Smooth muscle cell (in vitro differentiated cells): Measurements from ENCODE around the gene ATP6V0E2. TPM values are rescaled to one million over a fixed set of nuclear protein-coding genes. Genes with fewer than 3 reads are reported as not detected.

Source experiments
- DNase-seq: peaks from one replicate; lab custom pipeline; 2025; ENCODE audit not compliant: unreplicated experiment; lab: John Stamatoyannopoulos, UW
- H2AFZ ChIP-seq: fragments of 200-600 bp; sonication (generic); 2 replicates; pipeline ENCODE4 v1.6.0; 2016; ENCODE audit warnings: antibody characterized with exemption, low read depth, mild to moderate bottlenecking
- H3F3A ChIP-seq: fragments of 200-600 bp; sonication (generic); 2 replicates; pipeline ENCODE4 v1.6.0; 2017; ENCODE audit warnings: antibody characterized with exemption, low read depth
- H3K27ac ChIP-seq: fragments of 200-600 bp; sonication (generic); 2 replicates; pipeline ENCODE4 v1.5.1; 2016; ENCODE audit warnings: low read depth, mild to moderate bottlenecking
- H3K27me3 ChIP-seq: fragments of 200-600 bp; sonication (generic); 2 replicates; pipeline ENCODE4 v1.6.1; 2016; ENCODE audit warnings: low read depth, mild to moderate bottlenecking
- H3K36me3 ChIP-seq: fragments of 200-600 bp; sonication (generic); 2 replicates; pipeline ENCODE4 v1.5.1; 2016; ENCODE audit warnings: low read depth
- H3K4me1 ChIP-seq: fragments of 200-600 bp; sonication (generic); 2 replicates; pipeline ENCODE4 v1.5.1; 2016; ENCODE audit warnings: low read depth
- H3K4me2 ChIP-seq: fragments of 200-600 bp; sonication (generic); 2 replicates; pipeline ENCODE4 v1.6.0; 2016; ENCODE audit warnings: mild to moderate bottlenecking
- H3K4me3 ChIP-seq: fragments of 200-600 bp; sonication (generic); 2 replicates; pipeline ENCODE4 v1.5.1; 2016; ENCODE audit warnings: mild to moderate bottlenecking
- H3K79me2 ChIP-seq: fragments of 200-600 bp; sonication (generic); 2 replicates; pipeline ENCODE4 v1.6.0; 2016; ENCODE audit warnings: low read depth, mild to moderate bottlenecking
- H3K9ac ChIP-seq: fragments of 200-600 bp; sonication (generic); 2 replicates; pipeline ENCODE4 v1.6.0; 2016; ENCODE audit warnings: low read depth
- H3K9me3 ChIP-seq: fragments of 200-600 bp; sonication (generic); replicated peaks from 2 replicates; pipeline ENCODE4 v1.5.1; 2016; ENCODE audit warnings: low read depth
- H4K20me1 ChIP-seq: fragments of 200-600 bp; sonication (generic); 2 replicates; pipeline ENCODE4 v1.6.0; 2016; ENCODE audit warnings: low read depth
- CTCF ChIP-seq: fragments of 200-600 bp; sonication (generic); IDR thresholded peaks from 2 replicates; pipeline ENCODE4 v1.5.1; 2017; ENCODE audit warnings: borderline replicate concordance, mild to moderate bottlenecking, antibody characterized with exemption; ENCODE audit not compliant: insufficient read depth, poor library complexity, severe bottlenecking
- WGBS: methylation state at CpG from one replicate; pipeline ENCODE4 v1.1.7; 2016; ENCODE audit warnings: low lambda C conversion rate; 5-methylcytosine and 5-hydroxymethylcytosine counted together
- polyA plus RNA-seq: library from polyadenylated mRNA; unstranded; fragments of >200 nt; fragmentation: Nextera tagmentation; extraction: Ambion mirVana; gene quantifications from 2 replicates; pipeline ENCODE4 v1.2.1, GENCODE V29; 2016
- total RNA-seq: library from RNA; depleted of rRNA; stranded (reverse); fragments of >200 nt; gene quantifications from 2 replicates; pipeline ENCODE4 v1.2.3, GENCODE V29; 2014

The ATP6V0E2 gene
- total and polyA plus RNA-seq, 2 experiments from 2014 or later, result 4.6 TPM

DNA sequence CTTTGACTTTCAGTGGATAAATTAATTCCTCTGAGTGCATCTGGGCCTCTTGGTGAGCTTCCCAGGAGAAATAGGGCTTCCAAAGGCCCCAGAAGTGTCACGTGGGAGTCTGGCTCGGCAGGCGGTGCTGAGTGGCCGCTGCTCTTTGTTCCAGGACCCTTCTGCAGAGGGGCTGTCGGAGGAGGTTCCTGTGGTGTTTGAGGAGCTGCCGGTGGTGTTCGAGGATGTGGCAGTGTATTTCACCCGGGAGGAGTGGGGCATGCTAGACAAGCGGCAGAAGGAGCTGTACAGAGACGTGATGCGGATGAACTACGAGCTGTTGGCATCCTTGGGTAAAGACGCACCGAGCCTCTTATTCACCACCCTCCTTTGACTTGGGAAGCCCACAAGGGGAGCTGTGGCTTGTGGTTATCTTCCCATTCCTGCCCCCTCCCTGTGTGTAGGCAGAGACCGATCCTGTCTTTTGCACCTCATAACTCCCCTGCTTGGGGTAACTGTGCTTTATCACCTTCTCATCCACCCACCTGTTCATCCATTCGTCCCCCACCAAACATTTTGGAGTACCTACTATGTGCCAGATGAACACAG lies 23.7 kb upstream of the ATP6V0E2 start:
- WGBS, result 84% methylated on average over 16 of the region's 16 CpGs
- H3K27ac ChIP-seq, result no peak overlapping the region
- no peaks in the 10 kb centered on the region for H3K79me2 ChIP-seq
- H3K9ac ChIP-seq, result no peak overlapping the region
- H3K4me1 ChIP-seq, result peaks cover 10% of the 10 kb centered on the region
- no peak overlapping the region for H3K4me3 ChIP-seq
- no peaks in the 10 kb centered on the region for H3K27me3 ChIP-seq
- H4K20me1 ChIP-seq, result no peaks in the 10 kb centered on the region
- no peaks in the 10 kb centered on the region for H3F3A ChIP-seq
- no peak for TF ChIP-seq CTCF
- no peak overlapping the region for H2AFZ ChIP-seq
- no peak overlapping the region for H3K4me2 ChIP-seq
- DNase-seq, result no peak
- H3K9me3 ChIP-seq, result no peaks in the 10 kb centered on the region
- H3K36me3 ChIP-seq, result no peaks in the 10 kb centered on the region

DNA sequence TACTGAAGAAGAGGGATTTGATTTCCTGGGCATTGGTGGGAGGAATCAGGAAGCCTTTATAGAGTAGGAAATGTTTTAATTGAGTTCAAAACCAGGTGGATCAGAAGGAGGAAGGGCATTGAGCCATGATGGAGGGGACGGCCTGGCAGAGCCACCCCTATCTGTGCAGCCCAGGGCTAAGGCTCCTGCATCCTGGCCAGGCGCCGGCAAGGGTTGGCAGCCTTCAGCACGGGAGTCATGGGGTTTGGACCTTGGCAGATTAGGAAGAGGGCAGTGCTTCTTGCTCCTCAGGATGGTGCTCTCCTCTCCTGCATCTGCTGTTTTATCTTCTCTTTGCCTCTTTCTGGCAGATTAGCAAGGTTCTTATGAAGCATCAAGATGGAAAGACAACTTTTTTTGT lies 23.1 kb upstream of the ATP6V0E2 start:
- Histone ChIP-seq H3K36me3 (no peaks in the 10 kb centered on the region), H3K27ac (no peak overlapping the region), H3K79me2 (no peaks in the 10 kb centered on the region), H3K9ac (no peak overlapping the region), H3K27me3 (no peaks in the 10 kb centered on the region), H3K4me2 (no peak overlapping the region), H3K4me1 (peaks cover 16% of the 10 kb centered on the region), H3K9me3 (no peaks in the 10 kb centered on the region), H3F3A (no peaks in the 10 kb centered on the region), H2AFZ (no peak overlapping the region), H3K4me3 (no peak overlapping the region), H4K20me1 (no peaks in the 10 kb centered on the region)
- no peak for TF ChIP-seq CTCF
- no peak for DNase-seq
- WGBS, result 68% methylated on average over 4 of the region's 4 CpGs

GRCh38 chr7:149851449-149851848 lies 22.3 kb upstream of the ATP6V0E2 start:
- Histone ChIP-seq H3K9me3 (no peaks in the 10 kb centered on the region), H3K4me3 (no peak overlapping the region), H2AFZ (no peak overlapping the region), H3F3A (no peaks in the 10 kb centered on the region), H3K27ac (no peak overlapping the region), H3K27me3 (no peaks in the 10 kb centered on the region), H3K4me2 (no peak overlapping the region), H3K79me2 (no peaks in the 10 kb centered on the region), H3K4me1 (peaks cover 16% of the 10 kb centered on the region), H3K9ac (no peak overlapping the region), H4K20me1 (no peaks in the 10 kb centered on the region), H3K36me3 (no peaks in the 10 kb centered on the region)
- 86% methylated on average over 9 of the region's 9 CpGs for WGBS
- no peak for DNase-seq
- TF ChIP-seq CTCF, result no peak

DNA sequence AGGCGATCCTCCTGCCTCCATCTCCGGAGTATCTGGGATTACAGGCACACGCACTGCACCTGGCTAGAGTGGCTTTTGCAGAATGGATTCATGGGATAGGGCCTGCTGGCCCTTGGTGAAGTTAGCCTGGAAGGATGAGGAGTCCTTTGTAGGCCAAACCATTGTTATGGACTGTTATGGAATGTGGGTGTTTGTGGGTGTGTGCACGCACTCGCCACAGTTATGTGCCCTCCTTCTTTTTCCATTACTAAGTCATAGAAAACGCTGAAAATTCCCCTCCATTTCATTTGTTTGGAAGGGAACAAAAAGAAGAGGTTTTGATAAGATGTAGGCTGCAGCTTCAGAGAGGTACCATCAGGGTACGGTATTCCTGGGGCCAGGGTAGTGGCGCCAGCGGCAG lies 20.6 kb upstream of the ATP6V0E2 start:
- Histone ChIP-seq H2AFZ (no peak overlapping the region), H3F3A (no peaks in the 10 kb centered on the region)

More for the DNA sequence above, 20.6 kb upstream of the ATP6V0E2 start:
- no peaks in the 10 kb centered on the region for H3K79me2 ChIP-seq
- H3K36me3 ChIP-seq, result no peaks in the 10 kb centered on the region
- H3K27me3 ChIP-seq, result no peaks in the 10 kb centered on the region
- H3K9ac ChIP-seq, result no peak overlapping the region
- no peak overlapping the region for H3K4me2 ChIP-seq
- no peak overlapping the region for H3K27ac ChIP-seq
- no peak for TF ChIP-seq CTCF
- no peaks in the 10 kb centered on the region for H4K20me1 ChIP-seq
- WGBS, result 97% methylated on average over 9 of the region's 9 CpGs
- peaks cover 16% of the 10 kb centered on the region for H3K4me1 ChIP-seq
- H3K4me3 ChIP-seq, result no peak overlapping the region
- H3K9me3 ChIP-seq, result no peaks in the 10 kb centered on the region
- no peak for DNase-seq
